Colon (tissue), 2 donors: ENCODE results near the gene ZIC4.

Experiments used
- FAIRE-seq: peaks from 2 replicates; lab custom pipeline; 2012; peaks lifted over from hg19 to GRCh38; lab: Jason Lieb, UNC
- donor health status: control.
- donor health status: control.

ZIC4 gene

DNA sequence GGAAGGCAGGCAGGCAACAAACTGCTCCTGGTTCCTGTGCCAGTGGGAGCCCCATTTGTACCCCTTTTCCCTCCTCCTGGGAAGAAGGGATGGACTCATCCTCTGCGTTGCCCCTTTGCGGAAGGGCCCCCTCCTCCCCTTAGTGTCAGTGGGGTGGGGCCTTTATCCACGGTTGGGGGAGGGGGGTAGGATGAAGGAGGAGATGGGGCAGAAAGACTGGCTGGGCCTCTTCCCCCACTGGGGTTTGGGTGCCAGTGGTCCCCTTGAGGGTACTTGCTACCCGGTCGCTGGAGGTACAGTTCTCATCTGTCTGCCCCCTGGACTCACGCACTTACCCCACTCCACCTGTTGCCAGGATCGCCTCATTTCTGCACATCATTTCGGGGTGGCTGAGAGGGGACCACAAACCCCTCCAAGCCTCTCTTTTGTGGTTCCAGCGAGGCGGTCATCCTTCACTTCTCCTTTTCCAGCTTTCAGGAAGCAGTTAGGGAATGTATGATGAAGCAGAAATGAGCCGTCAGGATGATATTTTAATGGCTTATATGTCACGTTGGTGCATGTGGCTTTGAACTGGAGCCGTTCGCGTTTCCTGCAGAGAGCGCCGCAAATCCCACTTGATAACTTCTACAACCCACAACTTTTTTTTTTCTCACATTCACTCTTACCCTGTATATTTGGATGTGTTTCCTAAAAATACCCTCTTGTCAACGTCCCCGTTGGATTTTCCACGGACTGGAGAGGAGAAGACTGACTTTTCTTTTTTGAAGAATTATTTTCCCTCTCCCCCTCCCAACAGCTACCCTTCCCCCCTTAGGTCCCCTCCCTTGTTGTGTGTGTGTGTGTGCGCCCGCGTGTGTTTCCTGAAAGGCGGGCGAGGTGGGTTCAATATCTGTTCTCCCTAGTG, at the start of gene ZIC4:
Gene ZIC4, minus strand, starts transcription at position 516 of the 904 bp plus-strand sequence. CDS start 3,746 bp downstream, outside the sequence.
- FAIRE-seq: no peak

DNA sequence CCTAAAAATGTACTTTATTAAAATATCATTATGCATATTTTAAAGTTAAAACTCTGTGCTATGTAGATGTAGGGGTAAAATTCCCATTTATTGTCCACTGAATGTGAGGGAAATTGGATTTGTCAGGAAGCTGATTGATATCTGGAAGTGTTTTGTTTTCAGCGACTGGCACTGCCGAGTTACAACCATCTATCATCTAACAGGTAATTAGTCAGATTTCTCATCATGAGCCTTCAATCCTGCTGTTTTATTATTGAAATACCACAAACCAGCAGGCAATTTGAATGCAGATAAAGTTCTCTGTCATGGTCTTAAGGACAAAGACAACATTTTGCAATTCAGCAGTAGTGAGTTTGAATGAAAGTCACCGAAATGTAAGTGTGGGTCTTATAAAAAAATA, 43.3 kb upstream of the ZIC4 start:
- no peak for FAIRE-seq

- FAIRE-seq: peak; percentile 38
These were observed 40.9 kb upstream of the ZIC4 start for GRCh38 chr3:147447224-147447623.

- FAIRE-seq: no peak
These were observed 25.4 kb upstream of the ZIC4 start for GRCh38 chr3:147431751-147432150.

GRCh38 chr3:147428754-147429153, 22.4 kb upstream of the ZIC4 start:
- no peak for FAIRE-seq

GRCh38 chr3:147428326-147428725, 22.0 kb upstream of the ZIC4 start:
- FAIRE-seq: no peak

GRCh38 chr3:147427746-147428145, 21.4 kb upstream of the ZIC4 start:
- FAIRE-seq: no peak

DNA sequence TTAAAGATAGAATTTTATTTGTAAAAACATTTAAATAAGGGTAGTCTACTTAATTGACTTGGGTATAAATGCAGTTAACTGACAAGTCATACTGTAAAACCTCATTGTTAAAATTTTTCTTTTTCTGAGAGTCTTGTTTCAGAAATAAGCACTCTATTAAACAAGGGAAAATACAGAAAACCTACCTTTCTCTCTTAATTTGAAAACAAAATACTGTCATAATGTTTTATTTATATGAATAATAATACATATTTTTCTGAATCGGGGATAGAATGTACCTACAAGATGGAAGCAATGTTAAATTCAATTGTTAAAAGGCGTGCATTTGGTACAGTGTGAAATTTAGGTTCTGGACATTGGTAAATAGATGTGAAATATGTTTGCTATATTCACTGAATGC, 20.6 kb upstream of the ZIC4 start:
- no peak for FAIRE-seq

- no peak for FAIRE-seq
These were observed 19.1 kb upstream of the ZIC4 start for GRCh38 chr3:147425388-147425850.

DNA sequence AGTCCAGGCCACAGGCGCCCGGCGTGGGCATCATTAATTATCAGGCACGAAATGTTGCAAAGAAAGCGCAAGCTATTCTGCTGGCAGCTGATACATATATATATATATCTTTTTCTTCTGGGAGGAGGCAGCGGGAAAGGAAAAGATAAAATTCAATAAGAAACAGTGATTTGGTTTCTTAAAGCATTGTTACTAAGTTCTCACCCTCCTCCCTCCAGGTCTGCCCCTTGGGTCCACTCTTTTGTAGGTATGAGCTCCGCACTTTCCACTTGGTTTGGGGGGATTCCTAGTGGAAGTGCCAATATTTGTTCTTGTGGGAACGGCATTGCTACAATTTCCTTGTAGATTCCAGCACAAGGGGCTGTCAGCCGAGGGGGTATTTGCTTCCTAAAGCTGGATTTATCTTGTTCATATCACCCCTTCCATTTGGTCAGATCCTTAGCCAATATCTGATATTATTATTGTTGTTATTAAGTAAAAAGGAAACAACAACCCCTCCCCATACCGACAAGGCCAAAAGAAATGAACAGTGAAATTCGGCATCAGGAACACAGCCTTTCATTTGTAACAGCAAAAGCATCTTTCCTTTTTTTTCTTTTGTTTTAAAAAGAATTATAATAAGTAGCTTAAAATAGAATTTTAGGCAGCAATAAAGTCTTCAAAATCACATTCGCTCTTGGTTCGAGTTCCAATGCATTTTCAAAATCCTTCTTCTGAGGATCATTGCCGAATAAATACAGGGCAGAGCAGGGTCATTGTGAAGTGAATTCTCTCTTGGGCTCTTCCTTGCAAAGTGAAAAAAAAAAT, 18.4 kb upstream of the ZIC4 start:
- FAIRE-seq: no peak

GRCh38 chr3:147423798-147424580, 17.6 kb upstream of the ZIC4 start:
- no peak for FAIRE-seq

- no peak for FAIRE-seq
These were observed 17.1 kb upstream of the ZIC4 start for GRCh38 chr3:147423537-147423797.

GRCh38 chr3:147422601-147423536, 16.5 kb upstream of the ZIC4 start:
- no peak for FAIRE-seq

GRCh38 chr3:147422196-147422595, 15.9 kb upstream of the ZIC4 start:
- no peak for FAIRE-seq

DNA sequence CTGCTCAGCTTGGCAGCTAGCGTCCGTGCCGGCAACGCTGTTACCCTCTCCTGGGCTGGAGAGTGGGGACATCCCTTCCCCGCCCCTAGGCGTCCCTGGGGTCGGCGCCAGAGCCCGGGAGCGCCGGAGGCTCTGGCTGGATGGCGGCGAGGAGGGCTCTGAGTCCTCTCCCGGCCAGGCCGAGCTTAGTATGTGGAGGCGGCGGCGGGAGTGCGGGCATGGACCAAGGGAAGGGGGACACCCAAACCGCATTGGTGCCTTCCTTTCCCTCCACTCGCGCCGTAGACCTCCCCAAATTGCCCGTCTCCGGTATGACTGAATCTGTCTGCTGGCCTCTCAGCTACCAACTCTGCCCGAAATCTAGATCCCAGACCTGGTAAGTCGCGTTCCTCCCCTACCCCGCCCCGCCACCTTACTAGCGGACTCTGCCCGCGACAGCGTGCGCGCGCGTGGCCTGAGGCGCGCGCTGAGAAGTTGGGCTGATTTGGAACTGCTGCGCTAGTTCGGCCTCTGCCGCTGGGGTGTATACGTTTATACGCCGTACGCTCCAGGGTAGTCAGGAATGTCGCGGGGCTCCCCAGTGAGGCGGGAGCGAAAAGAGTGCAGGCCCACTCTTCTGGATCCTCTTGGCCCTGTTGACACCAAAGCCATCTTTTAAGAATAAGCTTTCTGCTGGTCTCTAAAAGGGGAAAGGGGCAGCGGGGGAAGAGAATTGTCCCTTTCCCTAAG, 15.0 kb upstream of the ZIC4 start:
- FAIRE-seq: no peak

DNA sequence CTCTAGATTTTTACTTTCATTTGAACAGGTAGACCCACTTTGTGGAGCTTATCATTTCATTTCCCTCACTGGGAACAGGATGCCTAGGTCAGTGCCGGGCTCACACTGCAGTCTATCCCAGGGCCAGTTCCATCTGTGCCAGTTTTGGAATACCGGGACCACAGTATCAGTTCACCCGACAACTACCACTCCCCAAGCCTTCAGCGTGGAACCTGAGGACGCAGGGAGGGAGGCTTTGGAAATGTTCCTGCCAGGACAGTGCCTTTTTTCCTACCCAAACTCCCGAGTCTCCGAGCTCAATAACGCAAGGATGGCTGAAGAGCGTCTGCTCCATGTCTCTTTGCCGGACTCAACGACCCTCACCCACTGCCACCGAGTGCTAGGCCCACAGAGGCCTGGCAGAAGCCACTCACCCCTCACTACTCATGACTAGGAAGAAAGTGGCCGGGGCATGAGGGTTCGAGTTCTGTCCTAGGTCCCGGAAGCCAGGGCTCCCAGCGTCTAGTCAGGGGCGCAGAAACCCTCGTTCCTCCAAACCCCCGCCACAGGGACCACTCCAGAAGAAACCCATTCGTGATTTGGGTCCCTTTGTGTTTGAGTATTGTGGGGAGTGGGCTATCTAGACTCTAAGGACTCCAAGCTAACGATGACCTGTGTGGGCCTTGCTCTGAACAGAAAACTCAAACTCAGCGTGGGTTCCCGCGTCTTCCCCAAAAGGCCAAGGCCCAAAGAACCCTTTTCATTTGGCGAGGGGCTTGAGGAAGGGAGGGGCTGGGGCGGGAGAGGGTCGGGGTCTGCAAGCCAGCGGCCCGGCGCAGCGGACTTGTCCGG, 14.2 kb upstream of the ZIC4 start:
- no peak for FAIRE-seq

DNA sequence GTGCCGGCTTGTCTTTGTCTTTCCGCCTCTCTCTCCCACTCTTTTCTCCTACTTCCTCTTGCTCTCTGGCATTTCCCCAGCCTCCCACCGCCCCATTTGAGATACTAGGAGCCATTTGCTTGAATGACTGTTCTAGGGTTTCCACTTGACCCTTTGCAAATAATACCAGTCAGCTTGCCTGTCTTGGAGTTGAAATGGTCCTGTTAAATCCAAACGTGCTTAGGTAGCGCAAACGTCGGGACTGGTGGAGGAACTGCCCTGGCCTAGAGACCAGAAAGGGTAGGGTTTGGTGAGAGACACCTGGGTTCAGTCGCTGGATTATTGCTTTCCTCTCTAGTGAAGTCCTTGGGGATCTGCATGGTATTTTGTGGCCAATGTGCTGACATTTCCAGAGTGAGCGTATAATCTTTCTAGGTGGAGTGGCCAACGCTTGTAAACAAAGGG, 13.5 kb upstream of the ZIC4 start:
- no peak for FAIRE-seq

DNA sequence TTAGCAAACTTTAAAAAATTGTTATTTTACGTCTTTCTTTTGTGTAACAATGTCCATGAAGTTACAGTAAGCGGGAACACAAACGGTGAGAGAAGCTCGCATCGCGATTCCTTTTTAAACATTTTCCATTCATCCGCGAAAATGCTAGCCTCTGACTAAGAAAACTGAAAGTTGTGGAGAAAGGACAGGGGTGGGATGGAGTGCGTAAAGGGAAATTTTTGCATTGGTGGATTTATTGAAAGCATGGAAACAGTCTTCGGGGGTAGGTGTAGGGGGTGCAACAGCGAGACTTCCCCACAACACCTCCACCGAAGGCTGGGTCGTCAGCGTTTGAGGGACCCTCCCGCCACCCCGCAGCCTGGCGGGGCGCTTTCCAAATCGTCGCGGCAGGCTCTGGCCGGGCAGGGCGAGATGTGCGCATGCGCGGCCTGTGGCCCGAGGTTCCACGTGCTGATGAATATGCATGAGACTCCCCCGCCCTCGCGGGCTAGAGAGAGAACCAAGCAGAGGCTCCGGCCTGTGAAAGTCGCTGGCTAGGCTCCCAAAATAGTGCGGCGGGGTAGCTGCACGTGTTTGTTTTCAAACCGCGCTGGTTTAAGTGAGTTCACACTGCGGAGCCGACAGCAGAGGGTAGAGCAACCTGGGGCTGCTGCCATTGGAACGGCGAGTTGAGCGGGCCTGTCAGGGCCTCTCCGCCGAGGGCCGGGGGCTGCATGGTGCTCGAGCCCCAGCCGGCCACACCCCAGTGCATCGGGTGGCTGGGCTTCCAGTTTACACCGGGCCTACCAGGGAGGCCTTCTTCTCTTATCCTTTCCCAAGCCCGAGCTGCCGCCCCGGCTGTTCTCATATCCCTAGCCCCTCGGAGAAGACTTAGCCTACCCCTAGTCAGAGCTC, 12.7 kb upstream of the ZIC4 start:
- no peak for FAIRE-seq

DNA sequence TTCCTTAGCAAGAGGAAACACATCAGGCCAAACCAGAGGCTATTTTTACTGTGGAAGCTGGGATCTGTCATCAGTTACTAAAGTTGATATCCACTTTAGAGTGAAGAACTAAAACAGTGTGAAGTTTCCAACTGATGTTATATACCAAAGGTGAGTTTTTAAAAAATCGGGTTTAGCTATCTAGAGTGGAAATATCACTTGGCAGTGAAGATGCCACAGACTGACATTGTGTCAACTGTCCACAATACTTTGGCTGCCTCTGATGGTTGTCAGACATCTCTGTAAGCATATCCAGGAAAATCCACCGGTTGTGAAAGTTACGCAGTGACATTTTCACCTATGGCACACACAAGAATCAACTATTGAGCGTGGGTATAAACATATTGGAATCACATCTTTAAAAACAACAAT, 12.0 kb upstream of the ZIC4 start:
- no peak for FAIRE-seq
